ENCODE measurements around the gene GNB3. TPM values are rescaled to one million over a fixed set of nuclear protein-coding genes. Genes with fewer than 3 reads are reported as not detected.

Gene GNB3
- total RNA-seq, 1 experiment from 2014 or later, result 1.6 TPM

DNA sequence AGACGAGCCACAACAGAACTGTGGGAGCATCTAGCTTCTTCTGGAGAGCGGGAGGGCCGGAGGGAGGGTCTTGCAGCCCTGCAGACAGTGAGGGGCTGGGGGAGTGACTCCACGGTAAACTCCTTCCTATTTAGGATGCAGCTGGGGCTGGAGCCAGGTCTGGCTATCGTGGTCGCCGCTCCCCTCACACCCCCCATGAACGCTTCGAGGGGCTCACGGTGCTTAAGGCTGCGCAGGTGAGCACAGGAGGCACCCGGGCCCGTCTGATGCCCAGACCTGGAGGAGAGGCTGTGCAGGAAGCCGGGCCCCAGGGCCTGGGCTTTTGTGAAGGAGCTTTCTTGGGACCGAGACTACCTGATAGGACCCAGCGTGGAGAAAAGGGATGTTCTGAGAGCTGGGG is 3.9 kb upstream of the GNB3 start:
- DNase-seq (ENCODE audit: low read depth), result no peak

DNA sequence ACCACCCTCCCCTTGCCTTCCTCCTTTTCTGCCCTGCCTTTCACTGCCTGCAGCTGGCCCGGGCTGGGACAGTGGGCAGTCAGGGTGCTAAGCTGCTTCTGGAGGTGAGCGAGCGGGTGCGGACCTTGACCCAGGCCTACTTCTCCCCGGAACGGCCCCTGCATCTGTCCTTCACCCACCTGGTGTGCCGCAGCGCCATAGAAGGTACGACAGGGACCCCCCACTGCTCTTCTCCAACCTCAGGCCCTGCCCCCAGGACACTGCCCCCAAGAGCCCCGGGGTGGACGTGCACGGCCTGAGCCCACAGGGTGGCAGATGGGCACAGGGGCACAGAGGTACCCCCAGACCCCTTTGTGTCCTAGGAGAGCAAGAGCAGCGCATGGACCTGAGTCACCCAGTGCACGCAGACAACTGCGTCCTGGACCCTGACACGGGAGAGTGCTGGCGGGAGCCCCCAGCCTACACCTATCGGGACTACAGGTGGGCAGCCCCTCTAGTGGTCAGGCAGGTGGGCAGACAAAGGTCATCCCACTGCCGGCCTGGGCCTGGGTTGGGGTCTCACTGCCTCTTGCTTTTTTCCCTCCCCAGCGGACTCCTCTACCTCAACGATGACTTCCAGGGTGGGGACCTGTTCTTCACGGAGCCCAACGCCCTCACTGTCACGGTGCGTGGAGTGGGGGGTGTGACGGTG is 3.2 kb upstream of the GNB3 start:
- no peak for DNase-seq (ENCODE audit: low read depth)

DNA sequence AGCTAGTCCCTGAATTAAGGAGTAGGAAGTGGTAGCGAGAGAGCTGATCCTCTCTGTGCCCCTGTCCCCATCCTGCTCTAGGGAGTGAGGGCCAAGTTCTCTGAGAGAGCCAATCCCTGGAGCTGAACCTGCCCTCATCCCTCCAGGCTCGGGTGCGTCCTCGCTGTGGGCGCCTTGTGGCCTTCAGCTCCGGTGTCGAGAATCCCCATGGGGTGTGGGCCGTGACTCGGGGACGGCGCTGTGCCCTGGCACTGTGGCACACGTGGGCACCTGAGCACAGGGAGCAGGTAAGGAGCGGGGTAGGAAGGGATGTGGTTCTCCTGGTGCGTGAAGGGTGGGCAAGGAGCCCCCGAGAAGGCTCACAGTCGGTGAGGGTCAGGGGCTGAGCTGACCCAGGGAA is 1.9 kb upstream of the GNB3 start:
- DNase-seq (ENCODE audit: low read depth), result no peak

DNA sequence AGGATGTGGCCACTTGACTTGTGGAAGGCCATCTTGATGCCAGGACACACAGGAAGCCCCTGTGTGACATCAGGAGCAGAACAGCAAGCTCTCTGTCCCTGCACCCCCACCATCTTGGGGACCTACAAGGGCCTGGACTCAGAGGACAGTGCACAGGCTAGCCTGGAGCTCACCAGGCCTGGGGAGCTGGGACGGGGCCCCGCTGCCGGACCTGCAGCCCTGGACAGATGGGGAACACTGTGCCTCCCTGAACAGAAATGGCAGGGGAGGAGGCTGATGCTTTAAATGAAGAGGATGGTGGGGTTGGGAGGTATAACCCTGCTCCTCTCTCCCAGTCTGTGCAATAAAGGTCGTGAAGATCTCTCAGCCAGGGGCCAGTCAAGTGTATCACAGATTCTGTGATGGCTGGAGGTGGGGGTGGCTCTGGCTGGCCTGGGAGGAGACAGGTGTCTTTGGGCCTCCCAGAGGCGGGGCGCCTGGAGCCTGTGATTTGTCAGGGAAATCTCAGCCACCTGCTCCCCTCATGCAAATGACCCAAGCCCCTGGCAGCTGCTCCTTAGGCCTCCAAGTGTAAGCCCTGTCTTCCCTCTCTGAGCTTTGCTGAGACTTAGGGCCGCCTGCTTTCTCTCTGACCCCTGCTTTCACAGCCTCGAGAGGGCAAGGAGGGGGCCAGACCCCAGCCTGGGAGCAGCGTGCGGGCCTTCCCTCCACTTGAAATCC is 1.1 kb upstream of the GNB3 start:
- no peak for DNase-seq (ENCODE audit: low read depth)

DNA sequence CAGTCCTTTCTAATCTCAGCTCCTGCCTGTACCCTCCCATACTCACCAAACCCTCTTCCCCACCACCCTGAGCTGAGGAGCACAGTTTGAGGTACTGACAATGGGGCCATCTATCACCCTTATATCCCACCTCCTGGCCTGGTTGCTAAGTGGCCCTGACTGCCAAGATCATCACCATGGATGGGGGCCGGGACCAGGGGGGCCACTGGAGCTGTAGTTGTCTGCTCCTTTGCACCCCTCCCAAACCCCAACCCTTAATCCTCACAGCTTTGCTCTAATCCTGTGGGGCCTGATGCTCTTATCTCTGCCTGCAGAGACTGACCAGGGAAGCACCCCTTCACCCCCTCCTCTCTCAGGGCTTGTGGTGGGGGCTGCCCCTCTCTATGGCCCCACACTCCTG is 395 bp upstream of the GNB3 start:
- DNase-seq (ENCODE audit: low read depth), result no peak

DNA sequence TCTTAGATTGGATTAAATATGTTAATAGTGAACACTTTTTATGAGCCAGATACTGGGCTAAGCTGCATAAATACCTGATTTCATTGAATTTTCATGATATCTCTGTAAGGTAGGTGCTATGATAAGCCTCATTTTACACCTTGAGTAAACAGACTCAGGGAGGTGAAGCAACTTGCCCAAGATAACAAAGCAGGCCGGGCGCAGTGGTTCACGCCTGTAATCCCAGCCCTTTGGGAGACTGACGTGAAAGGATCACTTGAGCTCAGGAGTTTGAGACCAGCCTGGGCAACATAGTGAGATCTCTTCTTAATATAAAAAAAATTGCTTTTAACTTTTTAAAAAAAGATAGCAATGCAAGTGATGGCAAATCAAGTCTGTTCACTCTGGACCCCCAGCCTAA is 1.4 kb downstream of the GNB3 start:
- DNase-seq (ENCODE audit: low read depth), result no peak

DNA sequence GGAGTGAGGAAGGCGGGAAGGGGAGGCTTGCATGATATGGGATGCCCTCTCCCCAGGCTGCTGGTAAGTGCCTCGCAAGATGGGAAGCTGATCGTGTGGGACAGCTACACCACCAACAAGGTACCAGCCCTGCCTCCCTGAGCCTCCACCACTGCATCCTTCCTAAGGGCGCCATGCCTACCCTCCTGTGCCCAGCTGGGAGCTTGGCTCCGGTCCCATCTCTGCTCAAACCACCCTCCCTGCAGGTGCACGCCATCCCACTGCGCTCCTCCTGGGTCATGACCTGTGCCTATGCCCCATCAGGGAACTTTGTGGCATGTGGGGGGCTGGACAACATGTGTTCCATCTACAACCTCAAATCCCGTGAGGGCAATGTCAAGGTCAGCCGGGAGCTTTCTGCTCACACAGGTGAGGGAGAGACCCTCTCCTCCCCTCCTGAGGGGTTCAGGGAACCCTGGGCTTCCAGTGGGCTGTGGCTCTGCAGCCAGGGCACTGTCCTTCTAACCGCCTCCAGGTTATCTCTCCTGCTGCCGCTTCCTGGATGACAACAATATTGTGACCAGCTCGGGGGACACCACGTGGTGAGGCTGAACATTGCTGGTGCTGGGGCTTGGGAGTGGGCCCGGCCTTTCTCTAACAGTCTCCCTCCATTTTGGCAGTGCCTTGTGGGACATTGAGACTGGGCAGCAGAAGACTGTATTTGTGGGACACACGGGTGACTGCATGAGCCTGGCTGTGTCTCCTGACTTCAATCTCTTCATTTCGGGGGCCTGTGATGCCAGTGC is 2.6 kb downstream of the GNB3 start:
- no peak for DNase-seq (ENCODE audit: low read depth)

DNA sequence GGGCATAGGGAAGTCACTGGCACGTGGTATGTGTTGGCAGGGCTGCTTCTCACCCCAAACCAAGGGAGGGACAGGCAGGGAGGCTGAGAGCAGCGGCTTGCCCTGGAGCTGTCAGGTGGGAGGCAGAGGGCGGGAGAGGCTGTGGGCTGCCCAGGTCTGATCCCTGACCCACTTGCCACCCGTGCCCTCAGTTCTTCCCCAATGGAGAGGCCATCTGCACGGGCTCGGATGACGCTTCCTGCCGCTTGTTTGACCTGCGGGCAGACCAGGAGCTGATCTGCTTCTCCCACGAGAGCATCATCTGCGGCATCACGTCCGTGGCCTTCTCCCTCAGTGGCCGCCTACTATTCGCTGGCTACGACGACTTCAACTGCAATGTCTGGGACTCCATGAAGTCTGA is 4.7 kb downstream of the GNB3 start:
- DNase-seq (ENCODE audit: low read depth), result no peak

DNA sequence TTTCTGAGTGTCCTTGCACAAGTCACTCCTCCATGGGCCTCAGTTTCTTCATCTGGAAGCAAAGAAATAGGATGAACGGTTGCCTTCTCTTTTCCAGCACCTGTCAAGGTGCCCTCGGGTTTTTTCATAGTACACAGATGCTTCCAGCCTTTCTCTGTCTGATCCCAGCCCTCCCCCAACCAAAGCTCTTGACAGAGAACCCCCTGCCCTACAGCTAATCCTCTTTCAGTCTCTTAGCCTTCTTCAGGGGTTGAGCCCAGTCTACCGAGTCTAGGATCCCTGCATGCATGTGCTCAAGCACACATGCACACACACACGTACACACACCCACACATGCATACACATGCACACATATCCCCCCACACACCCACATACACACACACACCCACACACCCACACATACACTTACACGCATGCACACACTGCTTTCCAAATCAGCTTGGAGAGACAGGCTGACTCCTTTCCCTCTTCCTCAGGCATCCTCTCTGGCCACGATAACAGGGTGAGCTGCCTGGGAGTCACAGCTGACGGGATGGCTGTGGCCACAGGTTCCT is 5.7 kb downstream of the GNB3 start:
- no peak for DNase-seq (ENCODE audit: low read depth)

DNA sequence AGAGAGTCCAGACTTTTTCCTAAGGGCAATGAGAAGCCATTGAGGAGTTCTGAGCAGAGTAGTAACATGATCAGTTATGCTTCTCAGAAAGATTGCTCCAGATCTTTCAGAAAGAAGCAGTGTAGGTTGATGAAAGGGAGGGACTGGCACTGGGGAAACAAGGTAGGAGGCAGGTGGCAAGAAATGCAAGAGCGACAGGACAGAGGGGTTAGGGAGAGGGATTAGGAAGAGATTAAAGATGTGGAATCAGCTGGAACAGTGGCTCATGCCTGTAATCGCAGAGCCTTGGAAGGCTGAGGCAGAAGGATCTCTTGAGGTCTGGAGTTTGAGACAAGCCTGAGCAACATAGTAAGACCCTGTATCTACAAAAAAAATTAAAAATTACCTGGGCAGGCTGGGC is 7.0 kb downstream of the GNB3 start:
- no peak for DNase-seq (ENCODE audit: low read depth)

DNA sequence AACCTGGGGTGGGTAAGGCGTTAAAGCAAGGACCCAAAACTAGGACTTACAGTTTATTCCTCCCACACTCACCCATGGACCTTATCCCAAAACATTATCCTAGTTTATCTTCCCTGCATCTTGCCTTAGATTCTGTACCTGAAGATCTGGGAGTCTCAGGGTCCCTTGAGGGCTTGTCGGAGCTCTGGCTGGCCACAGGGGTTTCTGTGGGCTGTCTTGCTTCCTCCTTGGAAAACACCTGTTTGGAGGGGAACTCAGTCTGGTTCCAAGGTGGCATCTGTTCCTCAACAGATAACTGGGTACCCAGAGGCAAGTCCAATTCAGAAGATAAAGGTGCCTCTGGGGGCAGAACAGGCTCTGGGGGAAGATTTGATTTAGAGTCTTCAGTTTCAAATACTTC is 8.7 kb downstream of the GNB3 start:
- no peak for DNase-seq (ENCODE audit: low read depth)

DNA sequence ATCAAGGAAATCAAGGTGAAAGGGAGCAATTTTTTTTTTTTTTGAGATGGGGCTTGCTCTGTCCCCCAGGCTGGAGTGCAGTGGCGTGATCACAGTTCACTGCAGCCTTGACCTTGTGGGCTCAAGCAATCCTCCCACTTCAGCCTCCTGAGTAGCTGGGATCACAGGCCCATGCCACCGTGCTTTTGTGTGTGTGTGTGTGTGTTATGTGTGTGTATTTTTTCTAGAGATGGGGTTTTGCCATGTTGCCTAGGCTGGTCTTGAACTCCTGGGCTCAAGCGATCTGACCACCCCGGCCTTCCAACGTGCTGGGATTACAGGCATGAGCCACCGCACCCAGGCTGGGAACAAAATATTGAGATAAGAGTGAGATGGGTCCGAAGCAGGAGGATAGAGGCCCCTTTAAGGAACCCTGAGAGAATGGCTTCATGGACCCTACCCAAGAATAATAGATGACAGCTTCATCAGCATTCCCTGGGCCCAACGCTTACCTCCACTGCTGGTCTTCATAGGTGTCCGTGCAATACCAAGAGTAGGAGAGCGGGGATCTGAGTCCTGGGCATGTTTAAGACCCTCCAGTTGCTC is 9.3 kb downstream of the GNB3 start:
- no peak for DNase-seq (ENCODE audit: low read depth)

DNA sequence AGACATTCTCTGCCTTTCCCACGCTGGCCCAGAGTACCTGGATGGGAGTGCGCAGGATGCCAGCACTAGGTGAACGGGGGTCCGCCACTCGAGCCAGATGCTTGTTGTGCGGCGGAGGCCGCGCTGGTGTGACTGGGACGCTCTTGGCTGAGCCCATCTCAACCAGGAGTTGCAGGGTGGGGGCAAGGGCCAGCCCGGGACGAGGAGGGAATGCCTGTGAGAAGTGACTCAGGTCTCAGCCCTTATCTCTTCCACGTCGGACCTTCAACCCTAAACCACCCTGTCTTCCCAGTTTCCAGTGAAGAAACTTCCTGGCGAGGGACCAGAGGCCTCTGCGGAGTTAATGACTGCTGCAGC is 10.0 kb downstream of the GNB3 start:
- DNase-seq (ENCODE audit: low read depth), result no peak

DNA sequence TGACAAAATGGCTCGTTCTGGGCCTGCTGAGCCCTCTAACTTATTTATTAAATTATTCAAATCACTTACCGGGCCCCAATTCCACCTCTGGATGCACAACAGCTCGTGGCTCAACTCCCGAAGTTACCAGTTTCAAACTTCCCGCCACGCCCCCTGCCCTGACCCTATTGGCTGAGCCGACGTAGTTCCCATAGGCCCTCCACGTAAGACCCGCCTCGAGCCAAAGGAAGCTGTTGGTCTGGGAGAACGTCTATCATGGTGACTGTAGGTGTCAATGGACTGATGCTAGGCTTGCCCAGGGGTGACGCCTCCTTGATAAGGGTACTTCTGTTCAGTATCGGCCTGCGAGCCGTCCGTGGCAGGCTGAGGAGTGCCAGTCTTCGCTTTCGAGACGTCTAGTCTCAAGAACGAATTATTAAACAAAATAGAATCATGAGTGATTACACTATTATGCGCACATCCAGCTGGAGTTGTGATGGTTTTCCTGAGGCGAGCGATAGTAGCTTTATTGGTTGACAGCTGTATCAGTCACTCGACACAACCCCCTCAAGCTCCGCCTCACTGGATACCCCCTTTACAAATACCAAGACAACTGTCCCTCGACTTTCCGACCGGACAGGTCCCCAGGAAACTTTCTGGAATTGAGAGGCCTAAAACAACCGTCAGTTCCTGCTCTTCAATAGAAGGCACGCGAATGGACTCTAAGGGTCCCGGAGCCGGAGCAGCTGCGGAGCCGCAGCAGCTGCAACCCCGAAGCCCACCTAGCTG is 10.6 kb downstream of the GNB3 start, which contains the start of gene CDCA3:
Gene CDCA3 (minus strand): TSS at position 134 of the 768 bp plus-strand sequence. CDS start 334 bp downstream, outside the sequence.
- peak; percentile 97 for DNase-seq (ENCODE audit: low read depth)

DNA sequence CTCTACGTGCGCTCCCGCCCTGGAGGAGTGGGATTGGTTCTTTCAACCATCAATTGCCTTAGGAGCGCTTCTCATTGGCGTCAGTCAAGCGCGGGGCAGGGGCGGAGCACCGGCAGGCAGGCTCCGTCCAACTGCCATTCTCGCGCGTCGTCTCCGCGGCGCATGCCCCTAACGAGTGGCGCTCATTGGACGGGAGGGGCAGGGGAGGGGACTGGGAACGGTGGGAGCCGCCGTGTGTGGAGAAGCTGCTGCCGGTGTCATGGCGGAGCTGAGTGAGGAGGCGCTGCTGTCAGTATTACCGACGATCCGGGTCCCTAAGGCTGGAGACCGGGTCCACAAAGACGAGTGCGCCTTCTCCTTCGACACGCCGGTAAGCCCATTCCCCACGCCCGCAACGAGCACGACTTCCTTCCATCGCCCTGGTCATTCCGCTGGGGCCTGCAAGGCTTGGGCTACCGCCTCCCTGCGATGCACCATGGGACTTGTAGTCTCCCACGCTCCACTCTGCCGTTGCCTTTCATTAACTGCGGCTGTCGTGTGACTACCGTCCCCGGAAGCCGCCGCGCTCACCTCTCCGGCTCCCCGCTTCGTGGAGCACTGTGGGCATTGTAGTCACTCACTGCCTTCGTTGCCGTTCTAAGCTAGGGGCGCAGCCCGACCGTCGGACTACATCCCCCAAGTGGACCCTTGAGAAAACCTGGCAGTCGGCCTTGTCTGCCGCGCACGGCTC is 11.4 kb downstream of the GNB3 start, which contains the start of gene USP5:
Gene USP5 (plus strand): TSS at position 230 of the 730 bp plus-strand sequence. CDS start 30 bp downstream, at position 260.
- peak; percentile 100 for DNase-seq (ENCODE audit: low read depth)

DNA sequence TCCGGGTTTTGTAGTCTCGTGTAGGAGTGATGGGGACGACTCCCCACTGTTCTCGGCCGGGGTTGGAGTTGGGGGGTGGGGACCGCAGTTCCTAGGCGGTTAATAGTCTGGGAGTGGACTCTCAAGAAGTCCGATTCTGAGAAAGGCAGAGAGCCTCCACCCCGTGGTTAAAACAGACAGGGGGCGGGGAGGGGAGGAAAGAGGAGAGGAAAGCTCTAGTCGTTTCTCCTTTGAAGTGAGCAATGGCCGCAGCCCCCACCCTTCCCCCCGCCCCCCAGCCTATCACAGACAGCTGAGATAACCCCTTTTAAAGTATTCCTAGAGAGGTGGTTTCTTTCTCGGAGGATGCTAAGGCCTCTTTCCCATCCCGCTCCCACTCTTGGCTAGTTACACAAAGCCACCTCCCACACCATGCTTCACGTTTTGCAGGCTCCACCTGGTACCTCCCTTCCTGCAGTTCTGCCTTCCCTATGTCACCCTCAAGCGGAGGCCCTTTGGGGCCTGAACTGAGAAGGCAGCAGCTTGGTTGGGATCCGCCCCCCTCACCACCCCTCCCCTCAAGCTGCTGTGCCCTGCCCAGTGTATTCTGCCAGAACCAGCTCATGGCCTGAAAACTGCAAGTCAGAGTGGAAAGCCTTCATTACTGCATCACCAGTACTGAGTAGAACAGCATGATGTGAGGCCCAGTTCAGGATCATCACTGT is 12.1 kb downstream of the GNB3 start:
- DNase-seq (ENCODE audit: low read depth), result peak; percentile 71

DNA sequence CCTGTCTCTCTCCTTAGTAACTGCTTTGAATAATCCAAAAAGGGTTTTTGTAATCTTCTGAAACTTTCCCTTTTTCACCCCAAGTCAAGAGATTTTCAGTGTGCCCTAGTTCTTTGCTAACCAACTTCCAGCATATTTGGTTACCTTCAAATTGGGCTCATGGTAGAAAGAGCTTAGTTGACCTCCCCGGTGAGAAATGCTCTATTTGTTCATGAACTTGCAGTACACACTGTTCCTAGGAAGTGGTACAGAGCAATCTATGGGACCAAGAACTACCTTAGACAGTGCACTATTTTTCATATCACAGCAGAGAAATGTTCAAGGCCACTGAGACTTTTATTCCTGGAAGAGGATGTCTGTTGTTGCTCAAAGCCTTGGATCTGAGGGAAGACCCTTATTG is 12.9 kb downstream of the GNB3 start:
- DNase-seq (ENCODE audit: low read depth), result no peak

DNA sequence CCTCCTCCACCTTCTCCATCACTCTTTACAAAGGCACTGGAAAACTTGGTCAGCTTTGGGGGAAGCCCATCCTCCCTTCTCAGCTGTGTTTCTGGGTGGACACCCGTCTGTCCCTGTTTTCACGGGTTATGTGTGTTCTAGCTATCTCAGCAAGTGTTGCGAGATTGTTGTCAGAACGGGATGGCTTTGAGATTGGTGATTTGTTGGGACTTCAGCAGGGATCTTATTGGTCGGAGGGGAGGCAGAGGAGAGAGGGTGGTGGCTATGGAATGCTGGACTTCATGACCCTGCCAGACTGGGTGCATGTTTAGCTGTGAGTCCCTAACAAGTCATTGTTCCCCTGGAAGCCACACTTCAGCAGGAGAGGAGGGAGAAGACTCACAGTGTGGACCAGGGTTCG is 13.3 kb downstream of the GNB3 start:
- DNase-seq (ENCODE audit: low read depth), result no peak

DNA sequence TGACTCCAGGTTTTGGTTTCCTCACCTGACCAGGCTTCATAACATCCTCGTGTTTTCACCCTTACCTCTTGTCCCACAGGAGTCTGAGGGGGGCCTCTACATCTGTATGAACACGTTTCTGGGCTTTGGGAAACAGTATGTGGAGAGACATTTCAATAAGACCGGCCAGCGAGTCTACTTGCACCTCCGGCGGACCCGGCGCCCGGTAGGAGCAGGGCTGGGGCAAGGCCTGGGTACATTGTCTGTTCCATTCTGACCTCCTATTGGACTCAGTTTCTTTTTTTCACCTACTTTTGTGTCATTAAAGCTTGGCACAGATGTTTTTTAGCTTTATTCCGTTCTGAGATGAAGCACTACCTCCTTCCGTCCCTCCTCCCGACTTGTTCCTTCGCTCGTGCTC is 14.6 kb downstream of the GNB3 start:
- no peak for DNase-seq (ENCODE audit: low read depth)

Measured in HT1080 (cell line).